NOMO-1 treated with dmso at 0.1 percent for 144 hours (cell line): ENCODE results near the gene KRT3.
"Not testable (repeated sequence)": the region's sequence is repeated elsewhere in the genome, so short reads cannot be mapped to it uniquely, and the experiment has no call there.

Experiments used
- DNase-seq: peaks from one replicate; lab custom pipeline; 2025; ENCODE audit not compliant: unreplicated experiment; lab: John Stamatoyannopoulos, UW

The KRT3 gene

DNA sequence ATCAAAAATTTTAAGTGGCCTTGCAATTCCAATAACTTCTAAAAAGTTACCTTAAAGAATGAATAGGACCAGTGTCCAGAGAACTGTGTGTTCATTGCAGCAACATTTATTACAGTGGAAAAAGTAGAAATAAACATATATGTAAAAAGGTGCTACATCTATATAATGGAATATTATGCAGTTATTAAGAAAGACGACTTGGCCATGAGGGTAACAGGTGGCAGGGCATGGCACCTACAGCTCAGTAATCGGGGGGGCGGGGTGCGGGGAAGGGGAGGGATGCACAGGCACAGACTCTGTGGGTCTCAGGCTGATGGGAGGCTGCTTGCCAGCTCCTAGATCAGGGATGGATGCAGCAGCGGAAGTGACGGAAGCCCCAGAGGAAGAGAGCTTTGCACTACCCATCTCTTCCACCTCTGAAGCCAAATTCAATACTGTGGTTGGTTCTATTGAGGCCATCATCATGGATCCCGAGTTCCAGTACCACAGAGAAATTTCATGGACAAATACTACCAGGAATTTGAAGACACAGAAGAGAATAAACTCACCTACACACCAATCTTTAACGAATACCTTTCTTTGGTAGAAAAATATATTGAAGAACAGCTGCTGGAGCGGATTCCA is 32.8 kb downstream of the KRT3 start:
- DNase-seq: no peak

DNA sequence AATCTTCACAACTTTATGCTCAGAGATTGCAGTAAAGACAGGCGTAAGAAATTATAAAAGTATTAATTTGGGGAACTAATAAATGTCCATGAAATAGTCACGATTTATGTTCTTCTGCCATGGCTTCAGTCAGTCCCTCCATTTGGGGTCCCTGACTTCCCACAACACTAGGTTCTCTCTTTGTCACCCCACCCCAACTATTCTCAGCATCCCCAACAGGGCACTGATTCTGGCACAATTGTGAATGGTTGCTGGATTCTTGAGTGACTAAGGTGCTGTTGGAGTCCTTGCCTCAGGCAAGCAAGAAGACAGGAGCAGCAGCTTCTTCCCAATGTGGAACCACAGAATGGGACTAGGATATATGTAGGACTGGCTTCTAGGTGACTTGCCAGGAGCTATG is 34.1 kb downstream of the KRT3 start:
- no peak for DNase-seq

DNA sequence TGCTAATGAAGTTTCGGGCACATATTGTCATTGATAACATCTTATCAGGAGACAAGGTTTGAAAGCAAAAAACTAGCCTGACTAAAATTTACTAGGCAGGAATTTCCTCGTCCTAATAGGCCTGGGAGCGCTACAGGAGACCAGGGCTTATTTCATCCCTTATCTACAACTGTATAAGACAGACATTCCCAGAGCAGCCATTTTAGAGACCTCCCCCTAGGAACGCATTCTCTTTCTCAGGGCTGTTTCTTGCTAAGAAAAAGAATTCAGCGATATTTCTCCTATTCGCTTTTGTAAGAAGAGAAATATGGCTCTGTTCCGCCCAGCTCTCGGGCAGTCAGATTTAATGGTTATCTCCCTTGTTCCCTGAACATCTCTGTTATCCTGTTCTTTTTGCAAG is 34.7 kb downstream of the KRT3 start:
- DNase-seq: not testable (repeated sequence)

DNA sequence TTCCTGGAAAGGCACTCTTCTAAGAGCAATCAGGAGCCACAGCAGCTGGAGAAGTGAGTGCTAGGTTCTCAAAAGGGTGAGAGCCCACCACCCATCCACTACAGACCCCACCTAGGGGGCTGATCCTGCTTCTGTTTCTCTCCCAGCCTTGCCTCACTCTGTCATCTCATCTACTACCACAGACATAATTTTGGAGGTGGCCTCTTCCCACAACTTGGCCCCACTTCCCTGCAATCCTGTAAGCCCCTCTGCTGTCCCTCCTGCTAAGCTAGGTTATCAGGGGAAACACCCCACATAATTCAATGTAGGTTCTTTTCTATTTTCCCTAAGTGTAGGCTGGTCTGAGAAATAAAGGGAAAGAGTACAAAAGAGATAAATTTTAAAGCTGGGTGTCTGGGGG is 35.3 kb downstream of the KRT3 start:
- no peak for DNase-seq

DNA sequence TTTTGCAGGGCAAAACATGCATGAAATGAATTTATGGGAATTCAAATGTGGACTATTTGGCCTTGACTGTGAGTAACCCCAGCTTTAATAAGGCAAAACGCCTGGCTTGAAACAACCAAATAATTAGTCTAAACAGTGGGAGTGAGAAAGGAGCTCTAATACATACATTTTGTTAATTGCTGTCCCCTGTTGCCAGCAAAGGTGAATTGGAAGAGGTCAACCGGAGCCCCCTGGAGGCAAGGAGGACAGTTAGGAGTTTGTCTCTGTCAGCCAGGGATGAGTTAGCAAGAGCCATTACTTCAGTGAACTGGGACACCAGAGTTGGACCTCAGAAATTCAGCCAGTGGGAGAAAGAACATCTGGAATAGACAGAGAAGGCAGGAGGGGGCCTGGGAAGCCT is 36.2 kb downstream of the KRT3 start:
- DNase-seq: no peak

GRCh38 chr12:52759218-52759617 is 36.7 kb downstream of the KRT3 start:
- DNase-seq: no peak

GRCh38 chr12:52757449-52758176 is 38.3 kb downstream of the KRT3 start:
- DNase-seq: no peak

DNA sequence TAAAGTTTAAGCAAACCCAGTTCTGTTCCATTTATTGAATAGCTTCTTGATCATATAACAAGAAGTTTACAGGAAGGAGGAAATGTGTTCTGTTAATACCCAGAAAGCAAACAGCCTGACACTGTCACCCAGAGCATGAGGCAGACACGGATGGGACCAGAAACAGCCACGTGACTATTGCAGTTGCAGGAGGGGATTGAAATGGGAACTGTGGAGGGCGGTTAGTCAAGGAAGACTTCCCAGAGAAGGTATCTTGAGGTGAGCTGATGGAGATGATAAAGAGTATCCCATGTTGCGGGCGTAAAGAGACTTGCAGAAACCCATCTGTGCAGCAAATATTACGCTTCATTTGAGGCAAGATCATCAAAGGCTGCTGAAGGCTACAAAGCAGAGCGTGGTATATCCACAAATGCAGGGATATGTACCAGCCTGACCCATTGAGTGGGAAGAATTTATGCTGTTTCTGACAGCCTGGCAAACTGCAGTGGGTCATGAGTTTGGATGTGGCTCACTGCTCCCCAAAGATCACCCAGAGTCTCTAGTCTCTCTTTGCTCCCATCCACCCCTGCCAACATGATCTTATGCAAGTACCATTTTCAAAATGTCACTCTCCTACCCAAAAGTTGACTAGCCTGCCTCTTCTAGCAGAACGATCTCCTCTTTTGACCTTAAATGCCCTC is 39.5 kb downstream of the KRT3 start:
- no peak for DNase-seq

DNA sequence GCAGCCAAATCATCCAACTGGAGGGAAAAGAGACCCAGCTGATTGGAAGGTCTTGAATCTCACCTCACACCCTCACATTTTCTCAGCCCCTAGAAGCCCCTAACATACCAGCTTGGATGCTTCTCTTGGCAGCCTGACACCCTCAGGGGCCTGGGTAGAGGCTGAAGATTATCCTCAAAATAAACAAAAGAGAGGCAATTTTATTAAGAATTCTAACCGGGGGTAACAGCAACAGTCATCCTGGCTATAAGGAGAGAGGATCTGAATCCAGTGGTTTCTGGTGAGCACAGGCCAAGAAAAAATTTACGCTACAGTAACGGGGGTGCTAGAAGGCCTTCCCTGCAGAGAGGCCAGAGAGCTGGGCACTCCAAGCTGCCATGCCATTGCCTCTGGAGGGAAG is 40.4 kb downstream of the KRT3 start:
- no peak for DNase-seq

GRCh38 chr12:52754135-52754534 is 41.8 kb downstream of the KRT3 start:
- no peak for DNase-seq

GRCh38 chr12:52753283-52753682 is 42.6 kb downstream of the KRT3 start:
- DNase-seq: no peak

DNA sequence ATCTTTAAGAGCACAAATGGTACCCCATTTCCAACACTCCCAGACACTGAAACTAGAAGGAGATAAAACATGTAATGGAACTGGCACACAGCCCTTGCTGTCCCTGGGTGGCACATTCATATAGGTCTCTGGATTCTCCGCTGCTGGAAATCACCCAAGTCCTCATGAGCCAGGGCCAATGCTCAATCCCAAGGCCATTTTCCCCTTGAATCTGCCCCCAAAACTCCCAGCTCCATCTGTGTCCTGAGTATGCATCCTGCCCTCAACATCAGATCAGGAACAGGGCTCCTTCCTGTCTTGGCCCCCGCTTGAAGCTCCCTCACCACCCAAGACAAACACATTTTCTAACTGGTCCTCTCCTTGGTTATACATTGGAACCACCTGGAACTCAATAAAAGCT is 43.4 kb downstream of the KRT3 start:
- no peak for DNase-seq

DNA sequence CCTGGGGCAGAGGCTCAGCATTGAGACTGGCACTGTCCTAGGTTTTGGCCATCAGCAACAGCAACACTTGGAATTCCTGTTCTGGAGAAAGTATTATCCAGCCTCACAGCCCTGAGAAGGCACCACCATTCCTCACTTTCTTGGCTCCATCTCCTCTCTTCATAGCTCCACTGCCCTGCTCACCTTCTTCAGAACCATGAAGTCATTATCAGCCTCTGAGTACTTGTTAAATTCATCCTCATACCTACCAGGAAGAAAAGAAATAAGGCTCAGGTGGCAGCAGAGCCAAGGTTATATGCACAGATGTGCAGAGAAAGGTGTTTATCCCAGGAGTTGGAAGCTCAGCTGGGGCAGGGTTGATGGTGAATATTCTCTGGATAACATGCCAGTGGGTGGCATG is 44.1 kb downstream of the KRT3 start:
- no peak for DNase-seq

DNA sequence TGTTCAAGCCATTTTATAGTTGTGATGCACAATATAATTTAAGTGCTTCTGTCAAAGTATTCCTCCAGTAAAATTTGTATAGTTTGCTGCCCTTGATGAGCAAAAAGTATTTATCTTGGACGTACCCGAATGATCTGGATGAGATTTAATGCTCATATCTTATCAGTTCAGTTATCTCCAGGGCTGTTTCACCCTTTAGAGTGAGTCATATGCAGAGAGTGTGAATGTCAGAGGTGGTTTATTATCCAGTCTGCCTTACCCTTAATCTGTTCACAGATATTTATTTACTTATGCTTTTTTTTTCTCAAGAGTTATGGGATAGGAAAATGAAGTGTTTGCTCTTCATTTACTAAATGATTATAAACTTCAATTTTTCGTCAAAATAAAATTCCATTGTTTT is 45.4 kb downstream of the KRT3 start:
- DNase-seq: not testable (repeated sequence)

DNA sequence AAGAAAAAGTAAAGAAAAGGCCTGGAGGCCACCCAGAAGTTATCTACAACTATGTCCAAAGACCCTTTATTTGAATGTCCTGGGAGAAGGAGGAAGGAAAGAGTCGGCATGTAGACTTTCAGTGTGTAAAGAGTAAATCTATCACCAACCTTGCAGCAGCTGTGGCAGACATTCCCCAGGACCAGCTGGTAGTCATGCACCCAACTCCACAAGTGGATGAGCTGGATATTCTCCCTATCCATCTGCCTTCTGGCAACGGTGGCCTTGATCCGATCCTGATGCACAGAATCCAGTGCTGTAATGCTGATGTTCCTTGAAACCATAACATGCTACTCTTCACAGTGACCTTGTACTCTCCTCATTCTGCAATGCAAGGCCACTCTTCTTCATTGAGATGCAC is 46.1 kb downstream of the KRT3 start:
- no peak for DNase-seq

- DNase-seq: no peak
Observed at GRCh38 chr12:52748578-52748977, 47.3 kb downstream of the KRT3 start.

DNA sequence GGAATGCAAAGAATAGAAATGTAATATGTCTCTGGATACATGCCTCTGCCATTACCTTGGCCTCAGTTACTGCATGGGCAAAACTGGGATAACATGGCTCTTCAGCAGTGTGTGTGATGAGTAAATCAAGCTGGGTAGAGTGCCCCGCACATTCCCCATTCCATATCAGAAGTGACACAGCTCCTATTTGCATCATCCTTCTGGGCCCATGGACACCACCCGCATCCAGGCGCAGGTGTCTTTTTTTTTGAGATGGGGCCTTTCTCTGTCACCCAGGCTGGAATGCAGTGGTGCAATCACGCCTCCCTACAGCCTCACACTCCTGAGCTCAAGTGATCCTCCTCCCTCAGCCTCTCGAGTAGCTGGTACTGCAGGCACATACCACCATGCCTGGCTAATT is 50.4 kb downstream of the KRT3 start:
- no peak for DNase-seq

GRCh38 chr12:52744493-52745156 is 51.3 kb downstream of the KRT3 start:
- DNase-seq: no peak

- no peak for DNase-seq
Observed at GRCh38 chr12:52742822-52743457, 53.0 kb downstream of the KRT3 start.

DNA sequence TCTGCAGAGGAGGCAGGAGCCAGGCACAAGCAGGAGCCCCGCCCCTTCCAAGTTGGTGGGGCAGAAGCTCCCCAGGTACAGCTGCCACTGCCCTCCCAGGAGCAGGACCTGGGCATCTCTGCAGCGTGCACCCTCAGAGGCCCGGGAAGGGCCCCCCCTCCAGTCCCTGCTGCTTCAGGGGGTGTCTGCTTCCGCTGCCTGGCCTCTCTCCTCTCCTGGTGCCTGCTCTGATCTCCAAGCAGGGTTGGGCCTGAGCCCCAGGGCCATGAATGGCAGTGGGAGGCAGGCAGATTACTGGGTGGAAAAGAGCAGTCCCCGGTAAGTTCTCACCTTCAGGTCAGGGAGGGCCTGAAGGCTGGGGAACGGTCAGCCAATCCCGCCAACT is 53.7 kb downstream of the KRT3 start:
- no peak for DNase-seq

DNA sequence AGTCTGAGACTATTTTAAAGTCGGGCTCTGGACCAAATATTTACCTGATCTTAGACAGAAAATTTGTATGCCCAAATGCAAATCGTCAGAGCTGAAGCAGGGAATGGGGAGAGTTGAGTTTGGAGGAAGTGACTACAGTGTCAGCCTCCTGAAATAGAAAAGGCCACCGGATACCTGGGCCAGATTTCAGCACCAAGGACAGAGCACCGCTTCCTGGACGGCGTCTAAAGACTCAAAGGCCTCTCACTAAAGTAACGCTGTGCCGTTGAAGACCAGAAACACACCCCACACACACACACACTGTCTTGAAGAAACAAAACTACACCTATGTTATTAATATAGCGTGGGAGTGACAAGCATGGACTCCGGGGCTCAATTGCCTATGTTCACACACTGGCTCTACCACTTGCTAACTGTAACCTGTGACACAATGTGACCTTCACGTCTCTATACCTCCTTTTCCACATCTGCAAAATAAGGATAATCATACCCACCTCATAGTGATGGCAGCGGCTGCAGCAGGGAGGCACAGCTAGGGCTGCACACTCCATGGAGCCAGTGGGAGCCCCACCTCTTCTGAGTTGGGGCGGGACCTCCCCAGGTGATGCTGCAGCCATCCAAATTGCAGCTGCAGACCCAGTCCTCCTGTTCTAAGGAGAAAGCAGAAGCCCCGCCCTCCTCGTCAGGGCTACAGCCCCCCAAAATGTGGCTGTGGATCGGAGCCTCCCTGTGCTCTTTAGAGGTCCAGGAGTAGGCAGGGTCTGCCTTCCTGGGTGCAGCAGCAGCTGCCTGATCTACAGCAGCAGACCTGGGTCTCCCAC is 54.3 kb downstream of the KRT3 start:
- peak; percentile 11 for DNase-seq
